PC-9 (cell line): ENCODE measurements around the gene ASPA.

Source experiments
- CTCF ChIP-seq: fragments of 200-600 bp; sonication (generic); conservative IDR thresholded peaks from 2 replicates; pipeline ENCODE4 v1.6.1; 2017; ENCODE audit warnings: mixed run types, antibody characterized with exemption, mild to moderate bottlenecking, moderate library complexity
- EZH2 ChIP-seq: fragments of 200-600 bp; sonication (generic); IDR thresholded peaks from 2 replicates; pipeline ENCODE4 v1.8.0; 2017; ENCODE audit warnings: antibody characterized with exemption, low read depth

GRCh38 chr17:3485481-3486068 is 9.8 kb downstream of the ASPA start:
- TF ChIP-seq CTCF (no peak), EZH2 (no peak)
